K562 (cell line): ENCODE results near the gene BLTP3B. TPM values are rescaled to one million over a fixed set of nuclear protein-coding genes. Genes with fewer than 3 reads are reported as not detected.

ENCODE experiments used
- ATAC-seq: fragments of 200-7000 bp; cut with Tn5 transposase; 3 replicates; pipeline ENCODE4 v1.9.1; 2020; ENCODE audit warnings: moderate library complexity
- BruUV-seq: library from RNA; stranded (reverse); fragments of 400-500 nt; replicated peaks from 2 replicates; lab custom pipeline; 2021; lab: Mats Ljungman, UMichigan
- CTCF ChIA-PET: fragments of 300-600 bp; formaldehyde crosslinking; extraction: SDS; loops from one replicate; lab custom pipeline; 2021; ENCODE audit warnings: low intra/inter-chr PET ratio; lab: Yijun Ruan, JAX
- POLR2A ChIA-PET: fragments of 300-600, 350-650 bp; sonication (Branson Sonifier 250); formaldehyde crosslinking; extraction: SDS; loops from one replicate; lab custom pipeline; 2021; ENCODE audit warnings: antibody characterized with exemption, inconsistent platforms; lab: Yijun Ruan, JAX
- DNase-seq, 4 experiments: peaks; one replicate each; pipeline versions ENCODE4 v3.0.0 to v3.0.0-alpha.2; 2011 to 2018; ENCODE audit warnings: low spot score in 3 of 4, mixed read lengths in 3 of 4; ENCODE audit errors: extremely low read depth in 1 of 4
- FAIRE-seq: peaks from 2 replicates; lab custom pipeline; 2011; peaks lifted over from hg19 to GRCh38; lab: Jason Lieb, UNC
- H2AFZ ChIP-seq: 2 replicates; pipeline ENCODE4 v1.6.0; 2011; ENCODE audit warnings: low read depth, low read length, control low read depth, inconsistent platforms
- H3K27ac ChIP-seq: fragments of 200-600 bp; 3 replicates; pipeline ENCODE4 v1.8.0; 2011; ENCODE audit warnings: low read depth, mild to moderate bottlenecking, control low read depth, inconsistent platforms, low read length, moderate library complexity, mixed read lengths; ENCODE audit errors: extremely low read depth
- H3K27me3 ChIP-seq, 2 experiments: fragments of 300-600 bp in 1 of 2; 2 replicates in 1 of 2; 3 replicates in 1 of 2; pipeline versions ENCODE4 v1.6.0 to v1.8.0; 2011; ENCODE audit warnings: inconsistent platforms in 2 of 2, low read length in 2 of 2, mild to moderate bottlenecking in 1 of 2, mixed read lengths in 1 of 2, moderate library complexity in 1 of 2; ENCODE audit not compliant: control insufficient read depth in 2 of 2, insufficient read depth in 2 of 2
- H3K36me3 ChIP-seq: fragments of 300-600 bp; 3 replicates; pipeline ENCODE4 v1.8.0; 2011; ENCODE audit warnings: mild to moderate bottlenecking, low read length, inconsistent platforms; ENCODE audit not compliant: control insufficient read depth, insufficient read depth
- H3K4me1 ChIP-seq, 2 experiments: fragments of 200-600 bp in 1 of 2; replicated peaks in 1 of 2; 2 replicates in 1 of 2; 3 replicates in 1 of 2; pipeline versions ENCODE4 v1.5.1 to v1.8.0; 2011; ENCODE audit warnings: inconsistent platforms in 2 of 2, low read length in 2 of 2, mild to moderate bottlenecking in 1 of 2, mixed read lengths in 1 of 2, moderate library complexity in 1 of 2; ENCODE audit not compliant: control insufficient read depth in 2 of 2, insufficient read depth in 2 of 2
- H3K4me2 ChIP-seq: 2 replicates; pipeline ENCODE4 v1.6.1; 2011; ENCODE audit warnings: low read length, control low read depth, inconsistent platforms, mixed read lengths; ENCODE audit not compliant: insufficient read depth
- H3K4me3 ChIP-seq: fragments of 200-600 bp; sonication (generic), shearing (Covaris generic); 2 replicates; pipeline ENCODE4 v1.5.1; 2016; ENCODE audit warnings: control low read depth, inconsistent platforms
- H3K79me2 ChIP-seq: fragments of 200-600 bp; 3 replicates; pipeline ENCODE4 v1.8.0; 2011; ENCODE audit warnings: low read length, inconsistent platforms; ENCODE audit not compliant: control insufficient read depth, insufficient read depth
- H3K9ac ChIP-seq, 2 experiments: 2 replicates each; pipeline versions ENCODE4 v1.6.0 to v1.6.1; 2011; ENCODE audit warnings: low read depth in 2 of 2, low read length in 2 of 2, control low read depth in 1 of 2, inconsistent platforms in 1 of 2, mild to moderate bottlenecking in 1 of 2, mixed read lengths in 1 of 2; ENCODE audit not compliant: insufficient read depth in 1 of 2
- H3K9me1 ChIP-seq: one replicate; pipeline ENCODE4 v1.6.0; 2011; ENCODE audit warnings: inconsistent platforms, mild to moderate bottlenecking, low read length, moderate library complexity; ENCODE audit not compliant: control insufficient read depth, insufficient read depth
- H3K9me3 ChIP-seq: replicated peaks from 2 replicates; pipeline ENCODE4 v1.5.1; 2011; ENCODE audit warnings: low read depth, low read length, inconsistent platforms; ENCODE audit not compliant: control insufficient read depth, insufficient read depth
- H4K20me1 ChIP-seq: replicated peaks from 2 replicates; pipeline ENCODE4 v1.6.1; 2011; ENCODE audit warnings: low read length, inconsistent platforms, mixed read lengths; ENCODE audit not compliant: control insufficient read depth, insufficient read depth
- ADNP ChIP-seq: fragments of 200-800 bp; sonication (Bioruptor generic); IDR thresholded peaks from 2 replicates; pipeline ENCODE4 v1.6.1; 2016; ENCODE audit warnings: missing genetic modification characterization, missing compliant biosample characterization
- ARID1B ChIP-seq: fragments of 450-650 bp; IDR thresholded peaks from 2 replicates; pipeline ENCODE4 v1.6.1; 2016; ENCODE audit warnings: antibody characterized with exemption, mild to moderate bottlenecking, inconsistent platforms
- ASH1L ChIP-seq: fragments of 450-650 bp; IDR thresholded peaks from 2 replicates; pipeline ENCODE4 v1.6.1; 2018; ENCODE audit warnings: borderline replicate concordance, mild to moderate bottlenecking, low read depth; ENCODE audit not compliant: partially characterized antibody
- CBX5 ChIP-seq: IDR thresholded peaks from 2 replicates; pipeline ENCODE4 v1.6.1; 2014; ENCODE audit warnings: low read depth, borderline replicate concordance
- CXXC5 ChIP-seq: fragments of 250-450 bp; sonication (Bioruptor Pico); IDR thresholded peaks from 2 replicates; pipeline ENCODE4 v1.8.0; 2022; ENCODE audit warnings: inconsistent platforms, mild to moderate bottlenecking, moderate library complexity
- ELF2 ChIP-seq: fragments of 250-450 bp; sonication (Bioruptor Pico); IDR thresholded peaks from 2 replicates; pipeline ENCODE4 v1.5.0; 2021; ENCODE audit warnings: mild to moderate bottlenecking
- ESRRA ChIP-seq: fragments of 450-650 bp; IDR thresholded peaks from 2 replicates; pipeline ENCODE4 v1.6.1; 2014; ENCODE audit warnings: low read depth, mild to moderate bottlenecking, moderate library complexity, borderline replicate concordance
- ETV5 ChIP-seq: sonication (generic); formaldehyde crosslinking; IDR thresholded peaks from 2 replicates; pipeline ENCODE4 v1.4.0; 2020; ENCODE audit warnings: low read depth, mild to moderate bottlenecking, missing genetic modification reagents
- ETV6 ChIP-seq, 3 experiments: fragments of 150-350 bp in 1 of 3; sonication (generic) in 1 of 3; formaldehyde crosslinking in 1 of 3; IDR thresholded peaks; 2 replicates each; pipeline versions ENCODE4 v1.6.1 to v1.8.0; 2014 to 2022; ENCODE audit warnings: borderline replicate concordance in 2 of 3, low read depth in 2 of 3, antibody characterized with exemption in 1 of 3, low read length in 1 of 3, mild to moderate bottlenecking in 1 of 3, missing genetic modification reagents in 1 of 3
- HDGF ChIP-seq: fragments of 450-650 bp; IDR thresholded peaks from 2 replicates; pipeline ENCODE4 v1.6.1; 2016
- HNRNPUL1 ChIP-seq: fragments of 200-400 bp; formaldehyde crosslinking; IDR thresholded peaks from 2 replicates; pipeline ENCODE4 v1.6.1; 2017; ENCODE audit warnings: low read length
- KLF16 ChIP-seq: IDR thresholded peaks from 2 replicates; pipeline ENCODE4 v1.6.1; 2016; ENCODE audit warnings: antibody characterized with exemption
- MLLT1 ChIP-seq, 2 experiments: fragments of 450-650 bp; IDR thresholded peaks; 2 replicates each; pipeline ENCODE4 v1.6.1; 2016
- MTA1 ChIP-seq: fragments of 450-650 bp; IDR thresholded peaks from 2 replicates; pipeline ENCODE4 v1.6.1; 2017; ENCODE audit warnings: borderline replicate concordance
- NFE2 ChIP-seq: IDR thresholded peaks from 2 replicates; pipeline ENCODE4 v1.6.1; 2014; ENCODE audit warnings: antibody characterized with exemption, low read depth
- TCF7 ChIP-seq: sonication (generic); IDR thresholded peaks from 2 replicates; pipeline ENCODE4 v1.6.1; 2016; ENCODE audit warnings: antibody characterized with exemption, borderline replicate concordance
- THRB ChIP-seq: fragments of 450-650 bp; formaldehyde crosslinking; conservative IDR thresholded peaks from 2 replicates; pipeline ENCODE4 v1.4.0; 2022; ENCODE audit warnings: mild to moderate bottlenecking, missing genetic modification characterization
- ZKSCAN8 ChIP-seq: fragments of 200-800 bp; sonication (Bioruptor generic); IDR thresholded peaks from 2 replicates; pipeline ENCODE4 v1.6.1; 2016; ENCODE audit warnings: missing genetic modification characterization, missing compliant biosample characterization
- ZNF3 ChIP-seq: fragments of 250-450 bp; sonication (Bioruptor Pico); IDR thresholded peaks from 2 replicates; pipeline ENCODE4 v1.5.0; 2021; ENCODE audit warnings: mild to moderate bottlenecking, moderate library complexity
- ZNF57 ChIP-seq: fragments of 450-650 bp; formaldehyde crosslinking; IDR thresholded peaks from 2 replicates; pipeline ENCODE4 v1.4.0; 2020; ENCODE audit warnings: mild to moderate bottlenecking, moderate library complexity
- ZNF766 ChIP-seq: fragments of 200-800 bp; sonication (Bioruptor generic); conservative IDR thresholded peaks from 2 replicates; pipeline ENCODE4 v1.6.1; 2016; ENCODE audit warnings: missing genetic modification characterization, missing compliant biosample characterization
- WGBS: fragments of 100-300 bp; shearing (Covaris generic); methylation state at CpG from one replicate; pipeline ENCODE4 v1.1.6; 2016; ENCODE audit warnings: low coverage, mixed read lengths; ENCODE audit not compliant: insufficient coverage; ENCODE audit errors: missing lambda C conversion rate; 5-methylcytosine and 5-hydroxymethylcytosine counted together
- in situ Hi-C: fragments of 300-500 bp; cut with MboI; formaldehyde crosslinking; loops from 4 replicates; pipeline ENCODE4 v1.15.0; 2018; ENCODE audit warnings: inconsistent platforms, mixed read lengths
- intact Hi-C: fragments of 100-400 bp; cut with micrococcal nuclease; formaldehyde crosslinking; loops from 2 replicates; pipeline ENCODE4 v1.14.2; 2022
- polyA plus RNA-seq, 8 experiments: library from polyadenylated mRNA; depleted of rRNA in 4 of 8; stranded (reverse) in 5 of 8; unstranded in 3 of 8; fragments of >200 nt; fragmentation: Nextera tagmentation in 2 of 8; fragmentation: Illumina TruSeq in 1 of 8; extraction: Ambion mirVana in 2 of 8; extraction: Trizol in 1 of 8; gene quantifications; 2 replicates each; pipeline versions ENCODE4 v1.2.1 to v1.2.3, GENCODE V29; 2011 to 2014; ENCODE audit warnings: inconsistent platforms in 1 of 8, missing spikeins in 1 of 8
- total RNA-seq, 7 experiments: library from RNA; depleted of rRNA in 6 of 7; stranded (reverse); fragments of >200 nt in 6 of 7; fragmentation: Illumina TruSeq in 2 of 7; extraction: Trizol in 2 of 7; gene quantifications; 2 replicates each; pipeline versions ENCODE4 v1.2.1 to v1.2.3, GENCODE V29; 2011 to 2021; ENCODE audit warnings: low replicate concordance in 1 of 7

The BLTP3B gene
- total and polyA plus RNA-seq, 9 of the 15 experiments (the other 6 are each of a cell fraction or from before 2014, with no cell fraction given): 3.9 to 27.4 (median 19.7) TPM

GRCh38 chr12:100157427-100157821 lies 14.8 kb upstream of the BLTP3B start (continued):
- TF ChIP-seq ZNF766 (no peak), ASH1L (no peak), HDGF (no peak), ADNP (tag) (no peak), NFE2 (no peak), CBX5 (no peak), ETV5 (CRISPR knock-in tag) (no peak), THRB (no peak)

- Histone ChIP-seq H4K20me1 (no peaks in the 10 kb centered on the region), H3K4me3 (no peak overlapping the region), H3K27me3 (peaks cover 5 to 21% of the 10 kb centered on the region in 2 experiments), H3K27ac (no peak overlapping the region), H3K9me3 (no peaks in the 10 kb centered on the region), H3K4me1 (no peaks in the 10 kb centered on the region), H2AFZ (no peak overlapping the region), H3K9me1 (no peaks in the 10 kb centered on the region), H3K36me3 (no peaks in the 10 kb centered on the region), H3K4me2 (no peak overlapping the region), H3K9ac (peak overlapping the region in 1 of 2 experiments; percentile 17; a peak in 2 of 4 replicates), H3K79me2 (no peaks in the 10 kb centered on the region)
- no TSS peak for BruUV-seq
- WGBS: 28% methylated on average over 10 of the region's 11 CpGs
- ATAC-seq (peak; percentile 20; the same call in 2 of the 3 replicates), DNase-seq (no peak), FAIRE-seq (no peak)
- intact Hi-C loops (no loop called here), in situ Hi-C loops (no loop called here)
- ChIA-PET POLR2A (no interaction called here), CTCF (no interaction called here)
- TF ChIP-seq ESRRA (no peak), MTA1 (no peak), ZKSCAN8 (no peak), CXXC5 (CRISPR knock-in tag) (no peak), ETV6 (IDR thresholded peaks at IDR 0.05; ENCODE audit: borderline replicate concordance in 1 of 2, low read depth in 2 of 2, low read length in 1 of 2) (no peak), ETV6 (CRISPR knock-in tag; IDR thresholded peaks at IDR 0.05; ENCODE audit: borderline replicate concordance) (no peak), TCF7 (no peak), ZNF3 (CRISPR knock-in tag) (no peak), ARID1B (no peak), ZNF57 (CRISPR knock-in tag) (no peak), MLLT1 (IDR thresholded peaks at IDR 0.05) (no peak), KLF16 (no peak), HNRNPUL1 (no peak), ELF2 (CRISPR knock-in tag) (no peak)
These were observed 14.2 kb upstream of the BLTP3B start for GRCh38 chr12:100156731-100157426.
